Measurements from ENCODE around the gene MYO3A.

Gene MYO3A

GRCh38 chr10:26235761-26236160, 301.7 kb downstream of the MYO3A start:
- Histone ChIP-seq H3K9me3 (ENCODE audit: insufficient read depth, low read depth, low read length) (no peaks in the 10 kb centered on the region), H3K4me1 (ENCODE audit: insufficient read depth, low read length) (no peaks in the 10 kb centered on the region), H3K27ac (ENCODE audit: low read length) (no peak overlapping the region), H3K36me3 (ENCODE audit: insufficient read depth, low read depth, low read length) (no peaks in the 10 kb centered on the region), H3K4me3 (ENCODE audit: low read length) (no peak overlapping the region), H3K9ac (ENCODE audit: low read depth, low read length) (no peak overlapping the region), H3K27me3 (ENCODE audit: insufficient read depth, low read length) (no peaks in the 10 kb centered on the region)

DNA sequence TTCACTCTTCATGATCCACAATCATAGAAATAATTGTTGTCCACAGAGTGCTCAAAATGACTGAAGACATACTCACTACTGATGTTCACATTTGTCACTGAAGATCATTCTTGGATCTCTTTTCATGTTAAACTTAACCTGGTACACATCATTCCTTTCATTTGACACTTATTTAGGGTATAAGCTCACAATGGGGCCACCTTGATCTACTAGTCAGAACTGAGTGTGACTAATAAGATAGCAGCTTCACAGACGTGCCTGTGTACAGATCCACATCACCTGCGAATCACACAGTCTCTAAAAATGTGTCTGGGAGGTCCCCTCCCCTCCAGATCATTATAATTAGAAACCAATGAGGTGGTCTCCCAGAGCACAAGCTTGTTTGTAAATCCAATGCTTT, 304.3 kb downstream of the MYO3A start:
- Histone ChIP-seq H3K9me3 (ENCODE audit: insufficient read depth, low read depth, low read length) (no peaks in the 10 kb centered on the region), H3K27ac (ENCODE audit: low read length) (no peak overlapping the region), H3K4me3 (ENCODE audit: low read length) (no peak overlapping the region), H3K27me3 (ENCODE audit: insufficient read depth, low read length) (no peaks in the 10 kb centered on the region), H3K36me3 (ENCODE audit: insufficient read depth, low read depth, low read length) (no peaks in the 10 kb centered on the region), H3K9ac (ENCODE audit: low read depth, low read length) (no peak overlapping the region), H3K4me1 (ENCODE audit: insufficient read depth, low read length) (peaks cover 7% of the 10 kb centered on the region; the same call in 1 of the 2 replicates)

DNA sequence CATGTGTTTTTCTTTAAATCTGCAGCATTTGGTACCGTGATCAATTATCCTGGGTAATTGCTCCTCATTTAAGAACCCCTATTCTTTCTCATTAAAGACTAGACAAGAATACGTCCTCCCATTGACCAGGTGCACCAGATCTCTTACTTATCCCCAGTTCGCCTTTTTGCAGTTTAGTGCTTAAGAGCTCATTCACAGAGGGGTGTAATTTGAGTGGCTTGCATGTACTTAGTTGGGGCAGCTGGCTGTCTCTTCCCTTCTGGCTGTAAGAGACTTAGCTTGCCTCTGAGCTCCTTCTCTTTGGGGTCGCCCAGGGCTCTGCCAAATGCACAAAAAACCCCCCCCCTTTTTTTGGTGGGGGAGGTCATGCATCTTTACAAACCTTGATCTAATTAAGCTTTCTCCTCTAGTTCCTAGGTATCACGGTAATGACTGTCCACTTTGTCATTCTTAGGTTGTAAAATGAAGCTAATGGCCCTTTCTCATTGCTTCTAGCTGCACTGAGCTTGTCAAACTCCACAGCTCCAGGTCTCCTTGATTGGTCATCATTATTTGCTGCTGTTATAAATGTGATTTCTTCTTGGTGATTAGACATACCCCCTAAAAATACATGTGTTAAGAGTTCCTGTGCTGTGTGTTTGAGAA, 308.8 kb downstream of the MYO3A start:
- Histone ChIP-seq H3K4me1 (ENCODE audit: insufficient read depth, low read length) (peaks cover 8% of the 10 kb centered on the region; the same call in 1 of the 2 replicates), H3K9me3 (ENCODE audit: insufficient read depth, low read depth, low read length) (no peaks in the 10 kb centered on the region), H3K36me3 (ENCODE audit: insufficient read depth, low read depth, low read length) (no peaks in the 10 kb centered on the region)

DNA sequence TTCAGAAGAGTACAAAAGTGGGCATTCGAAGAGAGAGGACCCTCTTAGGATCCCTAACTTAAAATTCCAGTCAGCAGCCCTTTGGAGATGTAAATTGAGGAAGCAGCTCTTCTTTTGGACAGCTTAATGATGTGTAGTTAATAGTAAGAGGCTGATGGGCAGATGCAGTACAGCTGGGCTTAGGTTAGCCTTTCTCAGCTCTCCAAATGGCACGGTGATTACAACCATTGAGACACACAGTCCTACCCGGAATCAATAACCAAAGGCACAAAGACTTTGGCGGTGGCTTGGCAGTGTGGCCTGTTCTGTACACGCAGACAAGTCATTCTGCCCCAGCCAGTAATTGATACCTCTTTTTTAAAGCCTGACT, 309.3 kb downstream of the MYO3A start:
- no peaks in the 10 kb centered on the region for H3K36me3 ChIP-seq (ENCODE audit: insufficient read depth, low read depth, low read length)
- no peaks in the 10 kb centered on the region for H3K27me3 ChIP-seq (ENCODE audit: insufficient read depth, low read length)
- peaks cover 8% of the 10 kb centered on the region; the same call in 1 of the 2 replicates for H3K4me1 ChIP-seq (ENCODE audit: insufficient read depth, low read length)
- H3K27ac ChIP-seq (ENCODE audit: low read length): no peak overlapping the region
- no peak overlapping the region for H3K9ac ChIP-seq (ENCODE audit: low read depth, low read length)
- H3K9me3 ChIP-seq (ENCODE audit: insufficient read depth, low read depth, low read length): no peaks in the 10 kb centered on the region
- no peak overlapping the region for H3K4me3 ChIP-seq (ENCODE audit: low read length)

More for the DNA sequence above, 308.8 kb downstream of the MYO3A start:
- Histone ChIP-seq H3K9ac (ENCODE audit: low read depth, low read length) (no peak overlapping the region), H3K27ac (ENCODE audit: low read length) (no peak overlapping the region), H3K27me3 (ENCODE audit: insufficient read depth, low read length) (no peaks in the 10 kb centered on the region), H3K4me3 (ENCODE audit: low read length) (no peak overlapping the region)

- no peak overlapping the region for H3K4me3 ChIP-seq (ENCODE audit: low read length)
- H3K9ac ChIP-seq (ENCODE audit: low read depth, low read length): no peak overlapping the region
- H3K27me3 ChIP-seq (ENCODE audit: insufficient read depth, low read length): no peaks in the 10 kb centered on the region
- H3K4me1 ChIP-seq (ENCODE audit: insufficient read depth, low read length): no peaks in the 10 kb centered on the region
- H3K27ac ChIP-seq (ENCODE audit: low read length): no peak overlapping the region
- no peaks in the 10 kb centered on the region for H3K9me3 ChIP-seq (ENCODE audit: insufficient read depth, low read depth, low read length)
- H3K36me3 ChIP-seq (ENCODE audit: insufficient read depth, low read depth, low read length): no peaks in the 10 kb centered on the region
Observed at GRCh38 chr10:26249681-26250080, 315.7 kb downstream of the MYO3A start.

- Histone ChIP-seq H3K27ac (ENCODE audit: low read length) (no peak overlapping the region), H3K4me3 (ENCODE audit: low read length) (no peak overlapping the region), H3K36me3 (ENCODE audit: insufficient read depth, low read depth, low read length) (no peaks in the 10 kb centered on the region), H3K9me3 (ENCODE audit: insufficient read depth, low read depth, low read length) (no peaks in the 10 kb centered on the region), H3K4me1 (ENCODE audit: insufficient read depth, low read length) (no peaks in the 10 kb centered on the region), H3K9ac (ENCODE audit: low read depth, low read length) (no peak overlapping the region), H3K27me3 (ENCODE audit: insufficient read depth, low read length) (no peaks in the 10 kb centered on the region)
Observed at GRCh38 chr10:26251925-26252324, 317.9 kb downstream of the MYO3A start.

- H3K27ac ChIP-seq (ENCODE audit: low read length): no peak overlapping the region
Observed at GRCh38 chr10:26254616-26255015, 320.6 kb downstream of the MYO3A start.

DNA sequence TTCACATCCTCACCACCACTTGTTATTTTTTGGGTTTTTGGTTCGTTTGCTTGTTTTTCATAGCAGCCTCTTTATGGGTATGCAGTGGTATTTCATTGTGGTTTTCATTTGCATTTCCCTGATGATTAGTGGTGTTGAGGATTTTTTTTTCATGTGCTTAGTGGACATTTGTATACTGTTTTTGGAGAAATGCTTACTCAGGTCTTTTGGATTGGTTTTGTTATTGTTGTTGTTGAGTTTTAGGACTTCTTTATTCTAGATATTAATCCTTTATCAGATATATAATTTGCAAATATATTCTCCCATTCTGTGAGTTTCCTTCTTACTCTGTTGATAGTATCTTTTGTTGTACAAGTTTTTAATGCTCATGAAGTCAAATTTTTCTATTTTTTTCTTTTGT, 325.3 kb downstream of the MYO3A start:
- no peak overlapping the region for H3K27ac ChIP-seq (ENCODE audit: low read length)

More at GRCh38 chr10:26254616-26255015, 320.6 kb downstream of the MYO3A start:
- no peak overlapping the region for H3K9ac ChIP-seq (ENCODE audit: low read depth, low read length)
- no peaks in the 10 kb centered on the region for H3K27me3 ChIP-seq (ENCODE audit: insufficient read depth, low read length)
- no peaks in the 10 kb centered on the region for H3K9me3 ChIP-seq (ENCODE audit: insufficient read depth, low read depth, low read length)
- H3K36me3 ChIP-seq (ENCODE audit: insufficient read depth, low read depth, low read length): no peaks in the 10 kb centered on the region
- no peak overlapping the region for H3K4me3 ChIP-seq (ENCODE audit: low read length)
- no peaks in the 10 kb centered on the region for H3K4me1 ChIP-seq (ENCODE audit: insufficient read depth, low read length)

More for the DNA sequence above, 325.3 kb downstream of the MYO3A start:
- no peaks in the 10 kb centered on the region for H3K36me3 ChIP-seq (ENCODE audit: insufficient read depth, low read depth, low read length)
- H3K9me3 ChIP-seq (ENCODE audit: insufficient read depth, low read depth, low read length): no peaks in the 10 kb centered on the region
- no peak overlapping the region for H3K4me3 ChIP-seq (ENCODE audit: low read length)
- no peaks in the 10 kb centered on the region for H3K27me3 ChIP-seq (ENCODE audit: insufficient read depth, low read length)
- H3K4me1 ChIP-seq (ENCODE audit: insufficient read depth, low read length): no peaks in the 10 kb centered on the region
- no peak overlapping the region for H3K9ac ChIP-seq (ENCODE audit: low read depth, low read length)

Data from iPS-20b (cell line).